ENCODE measurements around the gene SRPK2.

GRCh38 chr7:105094966-105095365 is 293.8 kb downstream of the SRPK2 start:
- TF ChIP-seq CTCF (IDR thresholded peaks at IDR 0.05) (no peak), EZH2 (IDR thresholded peaks at IDR 0.05; ENCODE audit: borderline replicate concordance, insufficient read depth, low read depth, low read length, poor library complexity, severe bottlenecking) (no peak)
